T-cell (primary cell): ENCODE measurements around the gene HIBADH. TPM values are rescaled to one million over a fixed set of nuclear protein-coding genes. Genes with fewer than 3 reads are reported as not detected.

Source experiments
- ATAC-seq, 4 experiments: fragments of 200-7000 bp in 3 of 4; fragments of 150-1000 bp in 1 of 4; cut with Tn5 transposase; replicated peaks in 1 of 4; 1 replicate in 3 of 4; 2 replicates in 1 of 4; pipeline ENCODE4 v1.10.0; 2021; ENCODE audit warnings: moderate library complexity in 3 of 4, mild to moderate bottlenecking in 2 of 4, moderate number of reproducible peaks in 1 of 4
- CTCF ChIA-PET, 2 donors: fragments of 300-600 bp; sonication (Branson Sonifier 250); formaldehyde crosslinking; loops; one replicate each; lab custom pipeline; 2022; ENCODE audit warnings: antibody characterized with exemption in 2 of 2; lab: Charles Lee
- POLR2A ChIA-PET, 2 donors: fragments of 300-600 bp; sonication (Branson Sonifier 250); formaldehyde crosslinking; loops; one replicate each; lab custom pipeline; 2022; ENCODE audit warnings: antibody characterized with exemption in 2 of 2; lab: Charles Lee
- DNase-seq, 35 experiments: peaks; one replicate each; pipeline versions ENCODE4 v3.0.0 to v3.0.0-alpha.2; 2013 to 2023
- H3K27ac ChIP-seq: one replicate; pipeline ENCODE4 v1.5.1; 2013; ENCODE audit warnings: low read length
- H3K27me3 ChIP-seq, 2 experiments: replicated peaks in 1 of 2; 1 replicate in 1 of 2; 2 replicates in 1 of 2; pipeline versions ENCODE4 v1.6.1 to v1.7.0; 2013; ENCODE audit warnings: low read length in 1 of 2, mixed read lengths in 1 of 2; ENCODE audit not compliant: control insufficient read depth in 2 of 2, insufficient read depth in 2 of 2; ENCODE audit errors: extremely low read depth in 1 of 2
- H3K36me3 ChIP-seq, 2 donors: 1 replicate in 1 of 2; 2 replicates in 1 of 2; pipeline versions ENCODE4 v1.6.1 to v1.7.0; 2013; ENCODE audit warnings: low read length in 1 of 2; ENCODE audit not compliant: control insufficient read depth in 2 of 2, insufficient read depth in 1 of 2; ENCODE audit errors: extremely low read depth in 1 of 2
- H3K4me1 ChIP-seq, 2 experiments: 1 replicate in 1 of 2; 2 replicates in 1 of 2; pipeline versions ENCODE4 v1.6.1 to v1.7.0; 2013; ENCODE audit warnings: low read length in 2 of 2, mixed read lengths in 1 of 2; ENCODE audit not compliant: insufficient read depth in 2 of 2, control insufficient read depth in 1 of 2; ENCODE audit errors: extremely low read depth in 1 of 2
- H3K4me3 ChIP-seq, 2 donors: 1 replicate in 1 of 2; 2 replicates in 1 of 2; pipeline versions ENCODE4 v1.5.1 to v1.7.0; 2013; ENCODE audit warnings: mild to moderate bottlenecking in 2 of 2, low read length in 1 of 2, moderate library complexity in 1 of 2; ENCODE audit not compliant: control insufficient read depth in 1 of 2; ENCODE audit errors: extremely low read depth in 1 of 2
- H3K9me3 ChIP-seq: 2 replicates; pipeline ENCODE4 v1.7.0; 2013
- H3K27ac Mint-ChIP-seq, 2 donors: one replicate each; pipeline ENCODE4 v1.8.0; 2020 to 2021; ENCODE audit warnings: mild to moderate bottlenecking in 2 of 2, mixed read lengths in 2 of 2
- H3K27me3 Mint-ChIP-seq, 2 donors: one replicate each; pipeline ENCODE4 v1.8.0; 2021 to 2022; ENCODE audit warnings: mixed read lengths in 2 of 2
- H3K36me3 Mint-ChIP-seq: one replicate; pipeline ENCODE4 v1.8.0; 2021; ENCODE audit warnings: mixed read lengths
- H3K4me1 Mint-ChIP-seq, 3 donors: one replicate each; pipeline ENCODE4 v1.8.0; 2020 to 2022; ENCODE audit warnings: mixed read lengths in 3 of 3, mild to moderate bottlenecking in 1 of 3
- H3K4me3 Mint-ChIP-seq, 3 donors: one replicate each; pipeline ENCODE4 v1.8.0; 2020 to 2022; ENCODE audit warnings: mild to moderate bottlenecking in 3 of 3, mixed read lengths in 3 of 3, moderate library complexity in 3 of 3
- H3K9me3 Mint-ChIP-seq, 3 donors: one replicate each; pipeline ENCODE4 v1.8.0; 2020 to 2022; ENCODE audit warnings: mixed read lengths in 3 of 3
- WGBS: methylation state at CpG from one replicate; pipeline ENCODE4 v1.1.5; 2013; ENCODE audit warnings: missing lambda C conversion rate; ENCODE audit not compliant: insufficient coverage; 5-methylcytosine and 5-hydroxymethylcytosine counted together
- total RNA-seq, 35 experiments: library from RNA in 6 of 35; stranded (reverse) in 6 of 35; fragments of 120-200 nt in 1 of 35; gene quantifications; one replicate each; pipeline versions ENCODE4 v1.2.1 to v1.2.4 and lab custom pipeline; 2013 to 2026

HIBADH gene
- total RNA-seq, 5 donors from 2014 or later (not counting 1 experiment from before 2014, with no cell fraction given) = 9.8 to 12.5 (median 12.0) TPM

DNA sequence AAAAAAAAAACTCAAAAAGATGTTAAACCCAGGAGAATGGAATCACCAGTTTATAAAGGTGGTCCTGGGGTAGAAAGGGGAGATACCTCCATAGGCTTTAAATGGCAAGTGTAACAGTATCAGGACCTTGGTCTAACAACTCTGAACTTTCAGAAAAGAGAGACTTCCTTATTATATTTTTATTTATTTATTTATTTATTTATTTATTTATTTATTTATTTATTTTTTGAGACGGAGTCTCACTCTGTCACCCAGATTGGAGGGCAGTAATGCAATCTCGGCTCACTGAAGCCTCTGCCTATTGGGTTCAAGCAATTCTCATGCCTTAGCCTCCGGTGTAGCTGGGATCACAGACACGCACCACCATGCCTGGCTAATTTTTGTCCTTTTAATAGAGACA is 12.4 kb downstream of the HIBADH start:
- no peaks in the 10 kb centered on the region for H3K9me3 Mint-ChIP-seq
- Histone ChIP-seq H3K9me3 (no peaks in the 10 kb centered on the region), H3K4me3 (no peak overlapping the region), H3K27ac (no peak overlapping the region), H3K4me1 (no peaks in the 10 kb centered on the region), H3K36me3 (peaks cover 3 to 9% of the 10 kb centered on the region in 2 donors), H3K27me3 (no peaks in the 10 kb centered on the region)
- H3K27me3 Mint-ChIP-seq = no peaks in the 10 kb centered on the region
- no peak overlapping the region for H3K27ac Mint-ChIP-seq
- DNase-seq (no peak), ATAC-seq (no peak)
- H3K4me3 Mint-ChIP-seq = no peak overlapping the region
- no CpG with 5 or more reads among the region's 4 CpGs for WGBS
- CTCF ChIA-PET = interaction anchor here in 1 of 2 donors (0.6 to 0.7 kb wide), 2 partner anchors 10 to 596 kb away, joined by 3 to 6 read pairs; no protein-coding TSS in a partner anchor
- POLR2A ChIA-PET = no interaction called here
- H3K36me3 Mint-ChIP-seq = peaks cover 48% of the 10 kb centered on the region
- H3K4me1 Mint-ChIP-seq = peaks cover 8 to 15% (median 11%) of the 10 kb centered on the region in 3 donors

DNA sequence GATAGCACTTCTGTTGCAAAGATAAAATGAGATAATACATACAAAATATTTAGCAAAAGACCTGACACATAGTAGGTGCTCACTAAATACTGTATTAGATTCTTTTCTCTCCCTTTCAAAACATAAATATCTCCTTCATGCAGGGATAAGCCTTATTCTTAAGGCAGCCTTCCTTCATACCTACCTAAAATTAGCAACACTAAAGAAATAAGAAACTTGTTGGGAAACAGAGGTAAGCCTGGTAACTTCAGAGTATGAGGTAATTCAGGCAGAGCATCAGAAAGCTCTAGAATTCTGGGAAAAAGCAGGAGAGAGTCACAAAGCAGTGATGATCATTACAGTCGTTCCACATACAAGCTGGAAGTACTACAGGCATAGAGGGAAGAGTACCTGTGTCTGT is 15.2 kb downstream of the HIBADH start:
- no CpG with 5 or more reads among the region's 1 CpG for WGBS
- ATAC-seq = no peak
- POLR2A ChIA-PET = interaction anchor here in 1 of 2 donors (0.6 kb wide), 1 partner anchor 24 kb away, joined by 4 read pairs; no protein-coding TSS in a partner anchor
- peaks cover 15 to 19% (median 16%) of the 10 kb centered on the region in 3 donors for H3K4me1 Mint-ChIP-seq
- CTCF ChIA-PET = interaction anchor here in 1 of 2 donors (0.6 kb wide), 1 partner anchor 449 kb away, joined by 3 read pairs; no protein-coding TSS in a partner anchor
- Histone ChIP-seq H3K4me1 (no peaks in the 10 kb centered on the region), H3K27ac (no peak overlapping the region), H3K36me3 (peaks cover 3 to 11% of the 10 kb centered on the region in 2 donors), H3K27me3 (no peaks in the 10 kb centered on the region), H3K9me3 (no peaks in the 10 kb centered on the region), H3K4me3 (no peak overlapping the region)
- no peak for DNase-seq
- H3K9me3 Mint-ChIP-seq = no peaks in the 10 kb centered on the region
- no peak overlapping the region for H3K27ac Mint-ChIP-seq
- peaks cover 48% of the 10 kb centered on the region for H3K36me3 Mint-ChIP-seq
- no peak overlapping the region for H3K4me3 Mint-ChIP-seq
- no peaks in the 10 kb centered on the region for H3K27me3 Mint-ChIP-seq

DNA sequence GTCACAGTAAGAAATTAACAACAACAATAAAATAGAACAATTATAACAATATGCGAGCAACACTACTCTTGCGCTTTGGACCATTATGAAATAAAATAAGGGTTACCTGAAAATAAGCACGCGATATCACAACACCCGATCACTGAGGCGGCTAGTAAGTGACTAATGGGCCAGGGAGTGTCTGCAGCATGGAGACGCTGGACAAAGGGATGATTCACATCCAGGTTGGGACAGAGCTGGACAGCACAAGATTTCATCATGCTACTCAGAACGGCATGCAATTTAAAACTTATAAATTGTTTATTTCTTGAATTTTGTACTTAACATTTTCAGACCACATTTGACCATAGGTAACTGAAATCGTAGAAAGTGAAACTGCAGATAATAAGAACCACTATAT is 15.6 kb downstream of the HIBADH start:
- Histone ChIP-seq H3K36me3 (peaks cover 3 to 11% of the 10 kb centered on the region in 2 donors), H3K4me3 (no peak overlapping the region), H3K27ac (no peak overlapping the region), H3K9me3 (no peaks in the 10 kb centered on the region), H3K4me1 (no peaks in the 10 kb centered on the region), H3K27me3 (no peaks in the 10 kb centered on the region)
- WGBS = 100% methylated on average over 7 of the region's 9 CpGs
- ChIA-PET POLR2A (no interaction called here), CTCF (interaction anchor here in 1 of 2 donors (0.6 kb wide), 1 partner anchor 449 kb away, joined by 3 read pairs; no protein-coding TSS in a partner anchor)
- H3K36me3 Mint-ChIP-seq = peaks cover 46% of the 10 kb centered on the region
- DNase-seq (no peak), ATAC-seq (no peak)
- H3K27ac Mint-ChIP-seq = no peak overlapping the region
- no peaks in the 10 kb centered on the region for H3K27me3 Mint-ChIP-seq
- no peaks in the 10 kb centered on the region for H3K9me3 Mint-ChIP-seq
- peaks cover 14 to 19% (median 14%) of the 10 kb centered on the region in 3 donors for H3K4me1 Mint-ChIP-seq
- H3K4me3 Mint-ChIP-seq = no peak overlapping the region

DNA sequence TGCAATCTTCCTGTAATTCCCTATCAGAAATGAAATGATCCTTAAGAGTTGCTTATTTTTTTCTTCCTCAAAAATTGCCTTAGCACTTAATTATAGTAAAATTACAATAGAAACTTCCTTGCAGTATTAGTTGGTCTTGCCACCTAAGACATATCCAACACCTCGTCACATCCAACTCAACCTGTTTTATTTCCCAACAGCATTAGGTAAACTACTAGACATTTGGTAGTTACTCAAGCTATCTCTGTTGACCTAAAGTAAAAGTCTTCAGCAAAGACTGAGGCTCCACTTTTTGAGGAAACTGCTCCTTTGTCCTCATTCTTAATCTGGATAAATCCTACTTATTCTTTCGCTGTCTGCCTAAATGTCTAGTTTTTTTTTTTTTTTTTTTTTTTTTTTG is 20.4 kb downstream of the HIBADH start:
- no peak overlapping the region for H3K27ac Mint-ChIP-seq
- no peak for DNase-seq
- POLR2A ChIA-PET = interaction anchor here in 1 of 2 donors (0.8 kb wide), 1 partner anchor 205 kb away, joined by 6 read pairs; no protein-coding TSS in a partner anchor
- no peaks in the 10 kb centered on the region for H3K27me3 Mint-ChIP-seq
- ATAC-seq = no peak
- no peaks in the 10 kb centered on the region for H3K27me3 ChIP-seq
- H3K27ac ChIP-seq = no peak overlapping the region
- H3K36me3 ChIP-seq = peaks cover 3 to 8% of the 10 kb centered on the region in 2 donors
- peaks cover 34% of the 10 kb centered on the region for H3K36me3 Mint-ChIP-seq
- H3K4me3 ChIP-seq = no peak overlapping the region
- peaks cover 0 to 4% (median 0%) of the 10 kb centered on the region in 3 donors for H3K9me3 Mint-ChIP-seq
- H3K4me1 ChIP-seq = no peaks in the 10 kb centered on the region
- no peaks in the 10 kb centered on the region for H3K9me3 ChIP-seq
- CTCF ChIA-PET = interaction anchor here in 1 of 2 donors (0.7 kb wide), 1 partner anchor 277 kb away, joined by 6 read pairs; no protein-coding TSS in a partner anchor
- H3K4me3 Mint-ChIP-seq = no peak overlapping the region
- H3K4me1 Mint-ChIP-seq = peaks cover 21 to 34% (median 31%) of the 10 kb centered on the region in 3 donors
- WGBS = no CpG with 5 or more reads among the region's 2 CpGs

DNA sequence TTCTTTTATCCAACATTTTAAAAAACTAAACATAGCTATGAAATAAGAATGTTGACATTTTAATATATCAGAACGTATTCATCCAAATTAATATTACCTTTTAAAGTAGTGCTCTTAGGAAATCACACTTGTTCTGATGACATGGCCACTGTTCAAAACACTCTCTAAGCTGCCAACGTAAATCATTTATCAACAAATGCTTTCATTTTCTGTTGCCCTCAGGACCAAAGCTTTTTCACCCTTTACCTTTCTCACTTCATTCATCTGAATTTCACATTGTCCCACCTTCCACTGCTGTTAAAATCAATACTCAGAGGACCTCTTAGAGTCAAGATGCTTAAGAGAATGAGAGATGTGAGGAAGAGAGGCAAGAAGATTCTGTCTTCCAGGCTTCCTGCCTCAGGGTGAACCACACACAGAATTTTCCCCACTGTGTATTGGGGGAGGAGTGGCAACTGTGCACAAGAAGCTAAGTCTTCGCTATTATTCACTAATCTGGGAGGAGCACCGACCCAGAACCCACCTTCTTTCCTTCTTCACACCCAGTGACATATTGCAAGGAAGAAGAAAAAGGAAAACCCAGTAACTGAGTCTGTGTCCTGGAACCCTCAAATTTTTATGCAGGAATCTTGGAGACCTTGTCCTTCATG is 21.0 kb downstream of the HIBADH start:
- Histone ChIP-seq H3K27me3 (no peaks in the 10 kb centered on the region), H3K4me1 (no peaks in the 10 kb centered on the region), H3K4me3 (no peak overlapping the region), H3K36me3 (peaks cover 0 to 6% of the 10 kb centered on the region in 2 donors), H3K27ac (no peak overlapping the region), H3K9me3 (no peaks in the 10 kb centered on the region)
- H3K4me3 Mint-ChIP-seq = no peak overlapping the region
- ATAC-seq (no peak), DNase-seq (no peak)
- peaks cover 24 to 36% (median 33%) of the 10 kb centered on the region in 3 donors for H3K4me1 Mint-ChIP-seq
- H3K9me3 Mint-ChIP-seq = peaks cover 0 to 4% (median 0%) of the 10 kb centered on the region in 3 donors
- H3K36me3 Mint-ChIP-seq = peaks cover 31% of the 10 kb centered on the region
- H3K27ac Mint-ChIP-seq = no peak overlapping the region
- no peaks in the 10 kb centered on the region for H3K27me3 Mint-ChIP-seq
- ChIA-PET CTCF (interaction anchor here in 1 of 2 donors (0.7 kb wide), 1 partner anchor 29 kb away, joined by 4 read pairs; no protein-coding TSS in a partner anchor), POLR2A (interaction anchor here in 1 of 2 donors (0.8 kb wide), 1 partner anchor 204 kb away, joined by 6 read pairs; no protein-coding TSS in a partner anchor)
- WGBS = 17% methylated on average over 1 of the region's 4 CpGs

DNA sequence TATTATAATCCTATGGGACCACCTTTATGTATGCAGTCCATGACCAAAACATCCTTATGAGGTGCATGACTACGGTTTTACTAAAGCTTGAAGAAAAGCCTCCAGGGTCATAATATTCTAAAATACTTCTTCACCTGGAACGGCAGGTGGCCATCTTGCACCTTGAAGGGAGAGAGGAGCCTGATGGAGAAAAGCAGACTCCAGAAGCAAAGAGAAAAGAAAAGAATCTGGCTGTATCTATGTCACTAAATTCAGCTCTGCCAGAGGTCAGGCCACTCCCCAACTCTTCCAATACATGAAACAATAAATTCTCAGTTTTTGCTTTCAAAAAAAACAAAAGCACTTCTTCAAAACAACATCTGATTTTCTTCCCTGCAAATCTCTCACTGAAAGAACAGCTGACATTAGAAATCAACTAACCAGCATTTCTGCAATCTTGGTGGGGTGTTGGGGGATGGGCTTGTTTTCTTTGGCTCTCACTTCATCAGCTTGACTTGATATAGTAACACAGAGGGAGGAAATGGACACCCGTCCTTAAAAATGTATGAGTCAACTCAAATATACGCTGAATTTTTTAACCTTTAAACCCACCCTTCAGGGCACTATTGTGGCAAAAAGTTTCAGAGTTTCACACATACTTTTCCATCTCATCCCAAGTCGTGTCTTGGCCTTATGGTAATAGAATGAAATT is 21.7 kb downstream of the HIBADH start:
- ChIA-PET CTCF (interaction anchor here in 1 of 2 donors (0.7 kb wide), 1 partner anchor 30 kb away, joined by 4 read pairs; no protein-coding TSS in a partner anchor), POLR2A (no interaction called here)
- Mint-ChIP-seq H3K27ac (no peak overlapping the region), H3K4me3 (no peak overlapping the region), H3K4me1 (peaks cover 31 to 43% (median 38%) of the 10 kb centered on the region in 3 donors), H3K9me3 (peaks cover 0 to 4% (median 0%) of the 10 kb centered on the region in 3 donors), H3K36me3 (peaks cover 31% of the 10 kb centered on the region), H3K27me3 (no peaks in the 10 kb centered on the region)
- Histone ChIP-seq H3K4me3 (no peak overlapping the region), H3K36me3 (peaks cover 0 to 3% of the 10 kb centered on the region in 2 donors), H3K27ac (no peak overlapping the region), H3K9me3 (no peaks in the 10 kb centered on the region), H3K27me3 (no peaks in the 10 kb centered on the region), H3K4me1 (peaks cover 0 to 5% of the 10 kb centered on the region in 2 experiments)
- WGBS = no CpG with 5 or more reads among the region's 5 CpGs
- ATAC-seq = no peak
- DNase-seq = no peak
